HepG2 (cell line): ENCODE measurements around the gene RPS17.

Source experiments
- DNMT1 ChIP-seq: sonication (generic); formaldehyde crosslinking; IDR thresholded peaks from 2 replicates; pipeline ENCODE4 v1.5.1; 2020; ENCODE audit warnings: mild to moderate bottlenecking, missing genetic modification reagents
- FOXA3 ChIP-seq: IDR thresholded peaks from 2 replicates; pipeline ENCODE4 v1.6.1; 2016; ENCODE audit warnings: missing genetic modification reagents, missing compliant biosample characterization
- POLR2AphosphoS5 ChIP-seq: IDR thresholded peaks from 2 replicates; pipeline ENCODE4 v1.6.1; 2012; ENCODE audit warnings: low read depth, low read length
- XBP1 ChIP-seq: sonication (generic); formaldehyde crosslinking; IDR thresholded peaks from 2 replicates; pipeline ENCODE4 v1.5.0; 2020; ENCODE audit warnings: missing genetic modification reagents
- ZNF639 ChIP-seq: conservative IDR thresholded peaks from 2 replicates; pipeline ENCODE4 v1.6.1; 2018; ENCODE audit warnings: missing genetic modification reagents

- no peak for TF ChIP-seq ZNF639 (CRISPR knock-in tag)
- TF ChIP-seq XBP1: no peak
- no peak for TF ChIP-seq POLR2AphosphoS5
- no peak for TF ChIP-seq DNMT1 (CRISPR knock-in tag)
- no peak for TF ChIP-seq FOXA3 (CRISPR knock-in tag)
Measured at GRCh38 chr15:82580713-82581112, 40.5 kb upstream of the RPS17 start.
